A549 treated with DMSO at 1 μM for 4 hours (cell line): ENCODE measurements around the gene ELMO1. TPM values are rescaled to one million over a fixed set of nuclear protein-coding genes. Genes with fewer than 3 reads are reported as not detected.

Experiments
- total RNA-seq: library from RNA; stranded (reverse); fragments of 200-300 nt; extraction: Qiagen RNA extraction; gene quantifications from 5 replicates; pipeline ENCODE4 v1.2.3, GENCODE V29; 2022; ENCODE audit warnings: low read depth

ELMO1 gene
- 1.4 to 2.8 TPM (median 2.3 TPM) in 5 replicates for total RNA-seq

GRCh38 chr7:37448636-37449361, at the start of gene ELMO1:
Gene ELMO1 (minus strand): TSS chr7:37448864. CDS start chr7:37342690, 106,174 bp downstream.

Other genes starting within 250 kb of the ELMO1 start
- not detected in 5 replicates for gene GPR141, start 234.9 kb upstream of the ELMO1 start, total RNA-seq